Measurements from ENCODE around the gene TMEM131L.
"Not testable (repeated sequence)": the region's sequence is repeated elsewhere in the genome, so short reads cannot be mapped to it uniquely, and the experiment has no call there.

The TMEM131L gene

GRCh38 chr4:153449338-153449737 lies 16.8 kb upstream of the TMEM131L start:
- no peak for DNase-seq (ENCODE audit: low spot score)

GRCh38 chr4:153450544-153450917 lies 15.6 kb upstream of the TMEM131L start:
- DNase-seq (ENCODE audit: low spot score) = no peak

GRCh38 chr4:153451145-153451544 lies 15.0 kb upstream of the TMEM131L start:
- DNase-seq (ENCODE audit: low spot score) = not testable (repeated sequence)

DNA sequence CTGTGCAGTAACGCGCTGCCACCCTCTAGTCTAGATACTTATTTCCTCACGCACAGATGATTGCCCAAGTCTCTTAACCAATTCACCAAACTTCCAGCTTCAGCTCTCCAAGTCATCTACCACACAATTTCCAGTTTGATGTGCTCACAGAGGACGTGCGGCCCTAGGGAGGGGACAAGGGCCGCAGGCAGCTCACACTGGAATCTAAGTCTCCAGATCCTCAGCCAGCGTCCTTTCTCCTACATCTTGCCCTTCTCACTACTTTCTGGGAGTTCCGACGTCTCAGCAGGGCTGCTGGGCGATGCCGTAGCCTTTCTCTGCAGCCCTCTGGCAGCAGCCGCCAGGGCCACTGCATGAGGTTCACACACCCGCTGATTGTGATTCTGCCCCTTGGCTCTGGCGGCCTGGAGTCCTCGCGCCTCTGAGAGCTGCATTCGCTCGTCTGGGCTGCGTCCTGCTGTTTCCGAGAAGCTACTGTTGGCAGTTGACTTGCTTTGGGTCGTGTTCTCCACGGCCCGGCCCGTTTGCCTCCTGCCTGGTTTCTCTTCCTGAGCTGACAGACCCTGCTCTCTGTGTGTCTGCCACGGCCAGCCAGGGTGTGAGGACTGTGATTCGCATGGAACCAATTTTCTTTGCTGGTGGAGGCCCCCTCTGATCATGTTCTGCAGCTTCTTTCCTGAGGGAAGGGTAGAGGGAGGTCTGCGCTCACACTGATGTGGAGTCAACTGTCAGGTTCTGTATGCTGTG lies 14.1 kb upstream of the TMEM131L start:
- no peak for DNase-seq (ENCODE audit: low spot score)

DNA sequence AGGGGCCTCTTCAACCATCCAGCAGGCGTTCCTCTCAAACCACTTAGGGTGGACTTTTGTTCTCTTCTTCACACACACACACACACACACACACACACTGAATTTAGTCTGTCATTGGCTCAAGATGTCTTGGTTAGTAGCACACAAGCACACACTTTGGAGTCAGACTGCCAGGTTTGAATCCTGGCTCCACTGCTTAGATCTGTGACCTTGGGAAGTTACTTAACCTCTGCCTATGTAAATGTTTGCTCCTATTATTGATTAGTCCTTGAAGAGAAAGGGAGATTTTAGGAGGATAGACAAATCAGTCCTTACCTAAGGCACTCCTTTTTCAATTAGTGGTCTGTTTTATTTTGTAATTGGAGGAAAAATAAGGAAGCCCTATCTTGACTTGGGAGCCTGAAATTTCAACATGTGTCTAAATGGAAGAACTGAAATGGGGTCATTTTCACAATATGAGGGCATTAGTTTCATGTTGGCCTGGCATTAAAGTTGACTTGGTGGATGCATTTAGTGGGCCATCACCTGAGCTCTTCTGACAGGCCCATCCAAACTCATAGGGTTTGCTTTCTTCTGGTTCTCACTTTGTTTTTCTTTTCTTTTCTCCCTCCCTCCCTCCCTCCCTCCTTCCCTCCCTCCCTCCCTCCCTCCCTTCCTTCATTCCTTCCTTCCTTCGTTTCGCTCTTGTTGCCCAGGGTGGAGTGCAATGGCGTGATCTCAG lies 13.3 kb upstream of the TMEM131L start:
- no peak for DNase-seq (ENCODE audit: low spot score)

GRCh38 chr4:153453402-153453801 lies 12.8 kb upstream of the TMEM131L start:
- no peak for DNase-seq (ENCODE audit: low spot score)

- DNase-seq (ENCODE audit: low spot score) = no peak
Measured at GRCh38 chr4:153458969-153459368, 7.2 kb upstream of the TMEM131L start.

- not testable (repeated sequence) for DNase-seq (ENCODE audit: low spot score)
Measured at GRCh38 chr4:153461549-153461948, 4.6 kb upstream of the TMEM131L start.

GRCh38 chr4:153464068-153464467 lies 2.1 kb upstream of the TMEM131L start:
- DNase-seq (ENCODE audit: low spot score) = no peak

DNA sequence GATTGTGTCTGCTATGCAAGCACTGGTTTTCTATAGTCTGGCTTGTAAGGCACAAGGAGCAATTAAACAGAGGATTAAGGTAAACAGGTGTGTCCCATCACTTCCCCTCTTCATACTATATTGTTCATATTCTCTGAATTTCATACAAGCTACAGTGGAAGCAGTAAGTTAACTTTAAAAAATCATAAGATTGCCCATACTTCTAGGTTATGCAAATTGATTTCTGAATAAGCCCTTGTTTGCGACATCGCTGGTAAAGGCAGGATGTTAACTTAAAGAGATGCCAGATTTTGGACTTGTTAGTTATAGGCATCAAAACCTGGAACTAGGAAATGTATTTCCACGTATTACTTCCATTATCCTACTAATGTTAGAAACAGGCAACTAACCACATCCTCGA lies 1.0 kb upstream of the TMEM131L start:
- DNase-seq (ENCODE audit: low spot score) = peak; percentile 42

DNA sequence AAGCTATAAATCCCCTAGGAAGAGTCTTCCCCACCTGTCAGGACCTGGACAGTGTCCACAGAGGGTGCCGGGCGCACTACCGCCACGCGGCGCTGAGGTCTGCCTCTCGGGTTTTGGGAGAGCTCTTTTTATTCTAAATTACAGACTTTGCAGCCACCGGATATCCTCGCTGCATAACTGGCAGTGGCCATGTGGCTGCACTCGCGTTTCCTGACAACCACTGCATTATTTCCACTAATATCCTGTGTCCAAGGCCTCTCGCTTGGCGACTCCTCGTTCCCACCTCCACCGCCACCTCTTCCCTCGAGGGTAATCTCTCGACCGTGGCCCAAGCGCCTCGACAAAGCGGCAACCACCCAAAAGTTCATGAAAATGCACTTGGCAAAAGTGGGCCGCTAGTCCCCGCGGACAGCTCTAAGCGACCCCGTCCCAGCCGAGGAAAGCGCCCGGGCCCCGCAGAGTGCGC lies 512 bp upstream of the TMEM131L start:
- DNase-seq (ENCODE audit: low spot score) = no peak

DNA sequence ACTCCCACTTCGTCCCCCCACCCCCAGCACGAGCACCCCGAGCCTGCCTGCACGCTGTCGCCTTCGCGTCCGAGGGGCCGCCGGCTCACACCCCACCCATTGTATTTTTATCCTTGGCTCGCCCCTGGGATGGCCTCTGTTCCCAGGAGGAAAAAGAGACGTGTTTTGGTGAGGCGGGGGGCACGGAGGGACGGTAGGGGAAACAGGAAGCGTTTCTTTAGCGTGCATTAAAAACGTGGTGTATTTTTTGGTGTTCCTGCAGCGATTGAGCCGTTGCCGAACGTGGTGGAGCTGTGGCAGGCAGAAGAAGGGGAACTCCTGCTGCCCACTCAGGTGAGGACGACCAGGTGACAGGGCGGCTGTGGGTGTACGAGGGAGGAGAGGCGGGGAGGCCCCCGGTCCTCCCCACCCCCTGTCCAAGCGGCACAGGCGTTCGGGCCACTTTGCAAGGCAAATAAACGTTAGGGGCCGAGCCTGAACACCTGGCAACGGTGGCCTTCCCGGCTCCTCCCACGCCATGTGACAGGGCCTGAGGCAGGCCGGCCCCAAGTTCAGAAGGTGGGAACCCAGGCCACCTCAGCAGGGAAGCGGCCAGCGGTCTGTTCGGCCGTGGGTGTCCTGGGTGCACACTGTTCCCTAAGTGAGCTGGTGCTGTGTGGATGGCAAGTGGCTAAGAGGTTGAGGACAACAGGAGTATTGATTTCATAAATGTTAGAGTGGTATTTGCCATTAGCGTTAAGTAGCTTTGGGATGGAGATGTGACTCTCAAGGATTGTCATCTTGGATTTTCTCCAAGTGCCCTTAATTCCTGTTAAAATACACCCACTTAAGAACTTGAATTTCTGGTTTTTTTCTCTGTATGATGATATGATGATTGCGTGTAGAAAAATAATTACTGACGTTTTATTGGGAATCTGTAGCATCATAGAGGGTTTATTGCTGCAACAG lies 1.1 kb downstream of the TMEM131L start:
- DNase-seq (ENCODE audit: low spot score) = peak; percentile 33

DNA sequence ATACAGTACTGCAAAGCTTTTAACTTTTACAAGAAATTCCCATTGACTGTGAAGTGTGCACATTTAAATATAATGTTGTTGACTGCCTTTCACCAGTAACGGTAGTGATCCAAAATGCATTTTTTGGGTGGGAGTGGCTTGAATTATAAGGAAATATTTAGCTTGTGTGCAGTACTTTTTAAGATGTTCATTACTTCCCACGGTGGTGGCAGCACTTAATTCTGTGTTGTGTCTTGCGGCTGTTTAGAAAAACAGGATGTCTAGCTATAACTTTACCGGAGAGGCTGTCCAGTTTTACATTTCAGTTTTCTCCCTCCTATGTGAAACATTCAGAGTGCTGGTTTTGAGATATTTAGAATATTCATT lies 1.7 kb downstream of the TMEM131L start:
- peak; percentile 58 for DNase-seq (ENCODE audit: low spot score)

DNA sequence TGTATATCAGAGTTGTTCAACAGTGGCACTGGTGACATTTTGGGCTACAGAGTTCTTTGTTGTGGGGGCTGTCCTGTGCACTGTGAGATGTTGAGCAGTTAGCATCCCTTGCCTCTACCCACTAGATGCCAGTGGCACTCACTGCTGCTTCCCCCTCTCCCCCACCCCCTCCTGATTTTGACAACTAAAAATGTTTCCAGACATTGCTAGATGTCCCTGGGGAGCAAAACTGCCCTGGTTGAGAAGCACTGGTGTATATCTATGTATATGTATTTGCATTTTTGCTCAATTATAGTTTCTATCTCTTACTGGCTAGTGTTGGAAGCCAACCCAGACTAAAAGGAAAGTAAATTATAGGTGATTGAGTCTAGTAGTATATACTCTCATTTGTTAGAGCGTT lies 2.4 kb downstream of the TMEM131L start:
- DNase-seq (ENCODE audit: low spot score) = no peak

- no peak for DNase-seq (ENCODE audit: low spot score)
Measured at GRCh38 chr4:153469031-153469430, 2.9 kb downstream of the TMEM131L start.

DNA sequence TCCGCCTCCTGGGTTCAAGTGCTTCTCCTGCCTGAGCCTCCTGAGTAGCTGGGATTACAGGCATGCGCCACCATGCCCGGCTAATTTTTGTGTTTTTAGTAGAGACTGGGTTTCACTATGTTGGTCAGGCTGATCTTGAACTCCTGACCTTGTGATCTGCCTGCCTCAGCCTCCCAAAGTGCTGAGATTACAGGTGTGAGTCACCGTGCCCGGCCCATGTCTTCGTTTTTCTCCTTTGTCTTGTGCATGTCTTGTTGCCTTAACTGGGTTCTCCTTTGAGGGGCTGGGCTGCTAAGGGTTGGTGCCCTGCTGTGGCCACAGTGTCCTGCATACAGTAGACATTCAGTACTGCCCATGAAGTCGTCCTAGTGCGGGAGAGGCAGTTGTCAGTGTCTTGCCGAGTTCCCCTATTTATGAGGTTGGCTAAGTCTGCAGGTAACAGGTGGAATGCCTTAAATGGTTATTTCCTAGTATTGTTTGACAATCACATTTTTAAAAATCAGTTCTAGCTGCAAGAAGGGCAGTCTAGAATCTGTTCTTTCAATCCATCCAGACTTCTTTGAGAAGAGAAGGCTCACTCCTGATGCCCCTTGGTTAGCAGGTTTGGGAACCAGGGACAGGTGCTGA lies 5.0 kb downstream of the TMEM131L start:
- not testable (repeated sequence) for DNase-seq (ENCODE audit: low spot score)

- DNase-seq (ENCODE audit: low spot score) = peak; percentile 73
Measured at GRCh38 chr4:153471698-153472093, 5.5 kb downstream of the TMEM131L start.

GRCh38 chr4:153472122-153473037 lies 6.2 kb downstream of the TMEM131L start:
- no peak for DNase-seq (ENCODE audit: low spot score)

DNA sequence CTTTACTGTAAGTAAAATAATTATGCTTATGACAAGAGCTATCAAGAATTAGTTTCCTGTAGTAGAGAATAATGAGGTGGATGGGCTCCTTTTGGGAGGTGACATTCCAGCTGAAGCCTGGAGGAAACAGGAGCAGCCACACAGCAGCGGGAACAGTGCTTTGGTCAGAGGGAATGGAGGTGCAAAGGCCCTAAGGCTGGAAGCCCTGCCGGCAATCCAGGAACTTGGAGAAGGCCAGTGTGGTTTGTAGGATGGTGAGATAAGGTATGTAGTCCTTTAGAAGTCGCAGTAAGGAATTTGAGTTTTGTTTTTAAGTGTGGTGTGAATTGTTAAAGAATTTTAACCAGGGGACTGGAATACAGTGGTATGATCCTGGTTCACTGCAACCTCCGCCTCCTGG lies 8.1 kb downstream of the TMEM131L start:
- no peak for DNase-seq (ENCODE audit: low spot score)

DNA sequence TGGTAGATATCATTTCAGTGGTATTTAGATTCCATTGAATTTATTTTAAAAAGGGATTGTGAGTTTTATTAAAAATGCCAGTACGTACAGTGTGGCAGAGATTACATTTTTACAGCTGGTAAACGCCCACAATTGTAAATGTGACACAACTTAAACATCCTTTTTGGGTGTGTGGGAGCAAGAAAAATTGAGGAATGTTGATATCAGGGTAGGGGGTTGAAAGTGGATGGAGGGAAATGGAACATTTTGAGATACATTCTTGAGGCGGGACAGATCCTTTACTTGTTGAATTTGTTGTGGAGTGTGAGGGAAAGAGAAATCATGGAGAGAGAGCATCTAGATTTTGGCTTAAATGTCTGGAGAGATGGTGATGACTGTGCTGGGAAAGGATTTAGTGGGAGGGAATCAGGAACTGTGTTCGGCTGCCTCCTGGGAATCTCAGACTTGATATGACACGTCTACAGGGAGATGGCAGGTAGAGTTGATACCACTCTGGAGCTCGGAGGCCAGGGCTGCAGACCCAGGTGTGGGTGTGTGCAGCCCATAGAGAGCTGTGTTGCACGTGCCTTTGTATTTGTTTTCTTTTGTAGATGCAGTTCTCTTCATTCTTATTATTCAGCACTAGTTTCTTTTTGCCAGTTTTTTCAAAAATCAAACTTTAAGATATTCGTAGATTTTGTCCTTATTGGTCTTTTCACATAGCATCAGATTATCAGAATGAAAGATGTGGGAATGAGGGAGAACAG lies 10.8 kb downstream of the TMEM131L start:
- DNase-seq (ENCODE audit: low spot score) = no peak

All from CD4-positive, alpha-beta T cell treated with Interleukin-2 at 100 ng/mL for 4 hours (primary cell).